Suppressor macrophage treated with lipopolysaccharide for 1 hour (primary cell): Measurements from ENCODE around the gene NELL1.

Experiments used
- DNase-seq, 3 donors: peaks; one replicate each; pipeline ENCODE4 v3.0.0-alpha.2; 2020 to 2022

NELL1 gene

GRCh38 chr11:20669820-20670684, 666 bp downstream of the NELL1 start:
- DNase-seq = no peak

GRCh38 chr11:20670932-20671403, 1.6 kb downstream of the NELL1 start:
- DNase-seq = no peak

DNA sequence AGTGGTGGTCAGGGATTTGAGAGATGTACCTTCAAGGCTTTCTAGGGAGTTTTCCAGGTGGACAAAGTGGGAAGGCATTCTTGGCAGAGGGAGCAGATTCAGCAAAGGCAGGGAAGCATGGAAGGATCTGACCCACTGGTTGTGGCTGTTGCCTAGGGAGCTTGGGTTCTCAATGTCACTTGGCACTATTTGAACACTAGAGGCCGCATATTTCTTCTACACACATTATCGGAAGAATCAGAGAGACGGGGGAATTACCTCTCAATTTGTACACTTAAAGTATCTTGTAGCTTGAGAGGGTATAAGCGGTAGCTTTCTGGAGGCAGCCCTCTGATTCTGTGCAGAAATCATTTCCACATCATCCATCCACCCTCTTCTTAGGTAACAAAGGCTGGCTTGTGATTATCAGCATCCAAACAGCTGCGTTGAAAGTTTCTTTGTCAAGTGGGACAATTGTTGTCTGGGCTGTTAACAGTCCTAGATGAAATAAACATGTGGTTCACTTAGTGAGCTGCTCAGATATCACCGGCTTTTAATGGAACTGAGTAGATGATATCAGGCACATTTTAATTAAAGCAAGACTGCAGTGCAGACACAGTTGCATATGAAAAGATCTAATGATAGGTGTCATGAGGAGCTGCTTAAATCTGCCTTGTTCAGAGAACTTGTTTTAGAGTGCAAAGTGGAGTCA, 2.6 kb downstream of the NELL1 start:
- DNase-seq = no peak

DNA sequence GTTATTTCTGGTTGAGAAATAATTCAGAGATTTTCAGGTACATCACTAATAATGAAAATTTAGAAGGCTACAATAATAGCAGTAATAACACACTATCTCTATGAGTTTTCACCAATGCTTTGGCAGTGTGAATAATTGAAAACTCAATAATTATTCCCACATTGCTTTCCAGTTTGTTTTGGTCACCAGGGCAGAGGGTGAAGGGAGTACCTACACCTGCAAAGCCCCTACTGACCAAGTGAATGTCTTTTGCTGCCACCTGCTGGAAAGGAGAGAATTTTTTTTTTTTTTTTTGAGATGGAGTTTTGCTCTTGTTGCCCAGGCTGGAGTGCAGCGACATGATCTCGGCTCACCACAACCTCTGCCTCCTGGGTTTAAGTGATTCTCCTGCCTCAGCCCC, 3.2 kb downstream of the NELL1 start:
- no peak for DNase-seq

- no peak for DNase-seq
These were observed 7.3 kb downstream of the NELL1 start for GRCh38 chr11:20676658-20677057.

DNA sequence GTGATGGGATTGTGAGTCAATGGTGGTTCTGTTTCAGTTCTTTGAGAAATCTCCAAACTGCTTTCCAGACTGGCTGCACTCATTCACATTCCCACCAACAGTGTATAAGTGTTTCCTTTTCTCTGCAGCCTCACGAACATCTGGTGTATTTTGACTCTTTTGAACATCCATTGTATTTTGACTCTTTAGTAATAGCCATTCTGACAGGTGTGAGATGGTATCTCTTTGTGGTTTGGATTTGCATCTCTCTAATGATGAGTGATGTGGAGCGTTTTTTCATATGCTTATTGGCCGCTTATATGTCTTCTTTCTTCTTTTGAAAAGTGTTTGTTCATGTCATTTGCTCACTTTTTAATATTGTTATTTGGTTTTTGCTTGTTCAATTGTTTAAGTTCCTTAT, 19.4 kb downstream of the NELL1 start:
- no peak for DNase-seq

DNA sequence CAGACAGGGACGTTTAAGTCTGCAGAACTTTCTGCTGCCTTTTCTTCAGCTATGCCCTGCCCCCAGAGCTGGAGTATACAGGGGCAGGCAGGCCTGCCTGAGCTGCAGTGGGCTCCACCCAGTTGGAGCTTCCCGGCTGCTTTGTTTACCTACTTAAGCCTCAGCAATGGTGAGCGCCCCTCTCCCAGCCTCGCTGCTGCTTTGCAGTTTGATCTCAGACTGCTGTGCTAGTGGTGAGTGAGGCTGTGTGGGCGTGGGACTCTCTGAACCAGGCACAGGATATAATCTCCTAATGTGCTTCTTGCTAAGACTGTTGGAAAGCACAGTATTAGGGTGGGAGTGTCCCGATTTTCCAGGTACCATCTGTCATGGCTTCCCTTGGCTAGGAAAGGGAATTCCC, 38.5 kb downstream of the NELL1 start:
- DNase-seq = no peak

DNA sequence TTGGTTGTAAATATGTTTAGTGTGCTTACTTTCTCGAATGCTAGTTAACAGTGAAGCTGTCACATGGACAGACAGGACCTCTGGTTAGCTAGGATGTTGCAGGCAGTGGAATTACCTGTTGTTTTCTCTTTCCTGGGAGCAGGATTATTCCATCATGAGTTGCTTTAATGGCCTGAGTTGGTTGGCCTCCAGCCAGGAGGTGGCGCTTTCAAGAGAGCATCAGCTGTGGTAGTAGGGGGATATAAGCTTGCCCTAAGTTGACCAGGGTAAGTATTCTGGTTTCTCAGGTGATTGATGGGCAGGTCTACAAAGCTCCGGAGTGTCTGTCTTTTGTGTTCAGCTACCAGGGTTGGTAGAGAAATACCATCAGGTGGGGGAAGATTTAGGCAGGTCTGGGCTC, 43.5 kb downstream of the NELL1 start:
- no peak for DNase-seq

- no peak for DNase-seq
These were observed 46.1 kb downstream of the NELL1 start for GRCh38 chr11:20715464-20715863.

DNA sequence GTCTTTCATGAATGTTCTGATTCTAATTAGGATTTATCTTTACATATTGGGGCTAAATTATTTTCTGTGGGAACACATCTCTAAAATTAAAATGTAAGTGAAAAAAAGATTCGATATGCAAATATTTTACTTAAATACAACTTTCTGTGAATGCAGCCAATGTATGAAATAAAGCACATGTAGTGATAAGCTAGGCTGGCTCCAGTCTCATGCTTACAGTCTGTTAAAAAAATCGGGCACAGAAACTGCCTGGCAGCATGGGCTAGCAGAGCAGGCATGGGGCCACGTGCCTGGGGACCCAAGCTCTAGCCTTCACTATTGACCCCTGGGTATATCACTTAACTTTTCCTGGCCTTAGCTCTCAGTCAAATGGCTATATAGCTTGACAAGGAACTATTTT, 46.5 kb downstream of the NELL1 start:
- DNase-seq = no peak

- DNase-seq = no peak
These were observed 50.4 kb downstream of the NELL1 start for GRCh38 chr11:20719821-20720220.

DNA sequence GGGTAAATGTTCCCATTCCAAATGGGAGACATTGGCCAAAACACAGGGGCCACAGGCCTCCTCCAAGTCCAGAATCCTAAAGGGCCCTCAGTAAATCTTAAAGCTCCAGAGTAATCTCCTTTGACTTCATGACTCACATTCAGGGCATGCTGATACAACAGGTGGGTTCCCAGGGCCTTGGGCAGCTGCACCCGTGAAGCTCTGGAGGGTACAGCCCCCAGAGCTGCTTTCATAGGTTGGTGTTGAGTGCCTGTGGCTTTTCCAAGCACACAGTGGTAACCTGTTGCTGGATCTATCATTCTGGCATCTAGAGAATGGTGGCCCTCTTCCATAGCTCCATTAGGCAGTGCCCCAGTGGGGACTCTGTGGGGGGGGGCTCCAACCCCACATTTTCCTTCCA, 54.0 kb downstream of the NELL1 start:
- no peak for DNase-seq

DNA sequence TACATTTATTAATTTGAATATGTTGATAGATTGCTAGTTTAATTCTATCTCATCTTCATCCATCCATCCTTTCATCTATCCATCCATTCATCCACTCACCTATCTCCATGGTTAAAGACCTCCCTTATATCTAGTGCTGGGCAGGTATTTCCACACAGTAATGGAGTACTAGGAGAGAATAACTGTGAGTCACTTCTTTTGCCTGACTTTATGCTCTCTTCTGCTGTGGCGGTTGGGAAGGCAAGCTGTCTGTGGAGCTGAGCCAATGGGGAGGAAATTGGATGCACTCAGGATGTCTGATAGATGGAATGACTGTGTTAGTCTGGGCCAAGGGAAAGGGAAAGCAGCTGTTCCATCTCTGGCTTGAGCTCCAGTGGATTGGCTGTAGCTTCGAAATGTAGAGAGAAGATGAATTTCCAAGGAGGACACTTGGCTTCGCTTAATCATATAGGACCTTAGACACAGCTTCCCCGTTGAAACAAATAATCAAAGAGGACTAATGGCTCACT, 60.3 kb downstream of the NELL1 start:
- no peak for DNase-seq

DNA sequence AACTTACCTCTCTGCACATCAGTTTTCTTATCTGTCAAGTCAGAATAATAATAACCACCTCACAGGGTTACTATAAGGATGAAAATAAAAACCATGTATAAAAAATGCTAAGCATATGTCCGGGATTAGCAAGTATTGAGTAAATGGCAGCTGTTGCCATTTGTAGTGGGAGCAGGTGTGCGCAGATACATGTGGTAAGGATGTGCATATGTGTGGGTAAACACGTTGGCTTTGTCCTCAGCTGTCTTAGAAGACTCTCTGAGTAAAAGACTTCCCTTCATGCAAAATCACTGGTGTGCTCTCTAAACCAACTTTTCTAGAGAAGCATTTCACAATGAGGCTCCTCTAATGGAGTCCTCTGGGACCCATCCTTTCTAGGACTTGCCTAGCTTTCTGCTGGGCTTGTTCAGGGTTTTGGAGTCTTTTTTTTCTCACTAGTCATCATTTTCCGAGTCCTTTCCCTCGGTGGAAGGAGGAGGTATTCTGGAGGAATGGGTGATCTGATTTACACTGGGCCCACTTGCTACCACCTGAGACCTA, 62.4 kb downstream of the NELL1 start:
- no peak for DNase-seq

DNA sequence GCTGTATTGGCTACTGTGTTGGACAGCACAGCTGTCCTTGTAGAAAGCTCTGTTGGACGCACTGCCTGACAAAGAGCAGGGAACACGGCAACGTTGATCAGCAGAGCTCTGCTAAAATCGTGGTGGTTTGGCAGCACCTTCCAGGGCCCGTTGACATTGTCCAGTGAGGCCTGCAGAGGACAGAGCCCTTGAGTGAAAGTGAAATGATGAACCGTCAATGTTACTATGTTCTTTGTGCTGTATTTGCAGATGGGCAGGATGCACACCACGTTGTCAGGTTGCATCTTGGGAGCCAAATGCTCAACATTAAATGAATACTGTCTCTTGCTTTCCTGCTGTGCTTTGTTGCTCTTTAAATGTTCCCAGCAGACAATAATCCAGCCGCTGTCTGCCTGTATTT, 69.7 kb downstream of the NELL1 start:
- DNase-seq = no peak

GRCh38 chr11:20739577-20739976, 70.2 kb downstream of the NELL1 start:
- DNase-seq = no peak

- DNase-seq = no peak
These were observed 85.5 kb downstream of the NELL1 start for GRCh38 chr11:20754933-20755332.

DNA sequence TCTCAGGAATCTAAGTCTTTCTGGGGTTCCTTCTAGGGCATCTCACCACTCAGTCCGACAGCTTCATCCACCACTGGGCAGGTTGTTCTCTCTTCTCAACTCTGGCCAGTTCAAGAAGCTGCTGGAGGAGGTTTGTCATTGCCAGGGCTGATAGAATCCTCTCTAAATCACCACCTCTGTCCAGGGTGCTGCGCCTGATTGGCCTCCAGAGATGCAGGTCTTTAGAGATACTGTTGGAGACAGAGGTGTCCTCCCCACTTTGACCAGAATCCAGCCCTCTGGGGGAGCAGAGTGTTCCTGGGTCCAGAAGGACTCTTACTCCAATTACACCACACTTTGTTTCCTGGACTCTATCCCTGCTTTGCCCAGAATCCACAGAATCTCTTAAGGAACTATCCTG, 90.2 kb downstream of the NELL1 start:
- no peak for DNase-seq

DNA sequence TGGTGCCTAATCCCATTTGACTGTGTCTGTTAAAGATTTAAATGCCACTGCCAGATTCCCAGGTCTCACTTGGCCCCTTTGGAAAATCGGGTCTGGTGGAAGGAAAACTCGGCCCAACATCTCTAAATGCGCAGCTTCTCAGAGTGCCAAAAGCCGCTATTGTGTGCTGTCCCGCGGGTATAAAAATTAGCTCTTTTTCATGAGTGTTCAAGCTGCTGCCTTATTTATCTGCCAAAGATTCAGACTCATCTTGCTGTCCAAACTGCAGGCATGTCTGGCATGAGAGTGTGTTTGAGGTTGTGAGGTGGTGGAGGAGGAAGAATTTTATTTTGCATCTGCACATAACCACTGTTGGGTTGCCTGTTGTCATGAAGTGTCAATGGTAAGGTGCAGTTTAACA, 91.4 kb downstream of the NELL1 start:
- DNase-seq = no peak

- no peak for DNase-seq
These were observed 92.9 kb downstream of the NELL1 start for GRCh38 chr11:20762116-20762844.

GRCh38 chr11:20762980-20763379, 93.6 kb downstream of the NELL1 start:
- DNase-seq = no peak

DNA sequence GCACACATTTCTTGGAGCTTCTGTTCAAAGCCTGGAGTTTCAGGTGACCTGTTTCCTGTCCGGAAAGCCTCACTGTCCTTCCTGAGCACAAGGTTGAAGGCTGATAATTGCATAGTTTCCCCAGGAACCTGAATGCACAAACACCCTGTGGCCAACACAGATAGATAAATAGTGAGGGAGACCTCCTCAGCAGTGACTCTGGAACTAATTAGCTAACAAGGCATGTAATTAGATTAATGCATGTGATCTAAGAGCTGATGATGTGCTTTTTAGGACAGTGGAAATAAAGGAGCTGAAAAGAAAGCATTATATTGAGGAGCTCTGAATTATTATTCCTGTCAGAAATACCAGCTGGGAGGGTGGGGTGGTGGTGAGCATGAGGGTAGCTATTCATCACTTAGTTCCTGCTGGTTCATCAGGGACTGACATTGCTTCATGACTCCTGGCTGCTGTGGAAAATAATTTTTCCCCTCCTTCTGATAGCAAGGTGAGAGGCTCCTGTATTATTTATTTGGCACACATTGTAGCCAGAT, 101.1 kb downstream of the NELL1 start:
- DNase-seq = no peak

DNA sequence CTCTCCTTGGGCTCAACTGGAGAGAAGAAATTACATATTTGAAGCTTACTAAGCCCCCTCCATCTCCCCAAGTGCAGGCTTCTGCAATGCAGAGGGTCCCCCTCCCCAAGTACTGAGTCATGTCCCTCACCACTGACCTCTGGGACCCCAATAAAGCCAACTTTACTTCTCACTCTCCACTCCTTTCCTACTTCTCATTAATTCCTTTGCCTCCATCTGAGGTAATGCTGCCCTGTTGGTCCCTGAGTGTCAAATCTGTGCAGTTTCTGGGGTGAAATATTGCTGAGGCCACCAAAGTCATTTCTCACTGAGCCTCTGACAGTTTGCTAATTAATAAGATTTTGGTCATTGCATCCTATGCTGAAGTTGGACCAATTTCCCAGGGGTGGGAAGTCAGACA, 101.6 kb downstream of the NELL1 start:
- no peak for DNase-seq
